ENCODE results near the gene MYLK2. TPM values are rescaled to one million over a fixed set of nuclear protein-coding genes. Genes with fewer than 3 reads are reported as not detected.

The MYLK2 gene
- total RNA-seq, 2 donors from 2014 or later = not detected

- no peak for ATAC-seq (ENCODE audit: insufficient number of reproducible peaks, low FRiP score, low read depth)
- peaks cover 2 to 10% of the 10 kb centered on the region in 2 donors for H3K4me1 ChIP-seq (ENCODE audit: control insufficient read depth in 1 of 2, low read depth in 2 of 2)
- no peak for TF ChIP-seq CTCF (IDR thresholded peaks at IDR 0.05)
- no peak overlapping the region for H3K4me3 ChIP-seq
- H3K27me3 ChIP-seq (replicated peaks; ENCODE audit: insufficient read depth) = no peaks in the 10 kb centered on the region
- no peak for DNase-seq (ENCODE audit: low spot score)
- H3K9me3 ChIP-seq = no peaks in the 10 kb centered on the region
- H3K36me3 ChIP-seq = no peaks in the 10 kb centered on the region
- no peak overlapping the region for H3K27ac ChIP-seq
Observed at GRCh38 chr20:31830406-31830981, 11.3 kb downstream of the MYLK2 start.

- no peak overlapping the region for H3K4me3 ChIP-seq
- no peak for DNase-seq (ENCODE audit: low spot score)
- no peak for TF ChIP-seq CTCF (IDR thresholded peaks at IDR 0.05)
- no peaks in the 10 kb centered on the region for H3K27me3 ChIP-seq (replicated peaks; ENCODE audit: insufficient read depth)
- peaks cover 9 to 17% of the 10 kb centered on the region in 2 donors for H3K4me1 ChIP-seq (ENCODE audit: control insufficient read depth in 1 of 2, low read depth in 2 of 2)
- H3K27ac ChIP-seq = no peak overlapping the region
- no peak for ATAC-seq (ENCODE audit: insufficient number of reproducible peaks, low FRiP score, low read depth)
- no peaks in the 10 kb centered on the region for H3K36me3 ChIP-seq
- no peaks in the 10 kb centered on the region for H3K9me3 ChIP-seq
Observed at GRCh38 chr20:31831211-31831610, 12.1 kb downstream of the MYLK2 start.

GRCh38 chr20:31831771-31832306, 12.7 kb downstream of the MYLK2 start:
- Histone ChIP-seq H3K4me1 (ENCODE audit: control insufficient read depth in 1 of 2, low read depth in 2 of 2) (peaks cover 15 to 24% of the 10 kb centered on the region in 2 donors), H3K4me3 (no peak overlapping the region), H3K9me3 (no peaks in the 10 kb centered on the region), H3K27me3 (replicated peaks; ENCODE audit: insufficient read depth) (no peaks in the 10 kb centered on the region), H3K27ac (no peak overlapping the region), H3K36me3 (no peaks in the 10 kb centered on the region)
- no peak for TF ChIP-seq CTCF (IDR thresholded peaks at IDR 0.05)
- ATAC-seq (ENCODE audit: insufficient number of reproducible peaks, low FRiP score, low read depth) = no peak
- no peak for DNase-seq (ENCODE audit: low spot score)

- Histone ChIP-seq H3K4me1 (ENCODE audit: control insufficient read depth in 1 of 2, low read depth in 2 of 2) (peaks cover 28 to 38% of the 10 kb centered on the region in 2 donors), H3K36me3 (no peaks in the 10 kb centered on the region), H3K27me3 (replicated peaks; ENCODE audit: insufficient read depth) (no peaks in the 10 kb centered on the region), H3K9me3 (no peaks in the 10 kb centered on the region), H3K27ac (no peak overlapping the region), H3K4me3 (no peak overlapping the region)
- TF ChIP-seq CTCF (IDR thresholded peaks at IDR 0.05) = peak; percentile 91
- DNase-seq (ENCODE audit: low spot score) (no peak), ATAC-seq (ENCODE audit: insufficient number of reproducible peaks, low FRiP score, low read depth) (no peak)
Observed at GRCh38 chr20:31833130-31833930, 14.2 kb downstream of the MYLK2 start.

GRCh38 chr20:31833931-31834521, 14.9 kb downstream of the MYLK2 start:
- ATAC-seq (ENCODE audit: insufficient number of reproducible peaks, low FRiP score, low read depth) (no peak), DNase-seq (ENCODE audit: low spot score) (no peak)
- Histone ChIP-seq H3K4me1 (ENCODE audit: control insufficient read depth in 1 of 2, low read depth in 2 of 2) (peaks cover 29 to 45% of the 10 kb centered on the region in 2 donors), H3K36me3 (no peaks in the 10 kb centered on the region), H3K27me3 (replicated peaks; ENCODE audit: insufficient read depth) (no peaks in the 10 kb centered on the region), H3K9me3 (no peaks in the 10 kb centered on the region), H3K4me3 (no peak overlapping the region), H3K27ac (no peak overlapping the region)
- TF ChIP-seq CTCF (IDR thresholded peaks at IDR 0.05) = no peak
